22Rv1 (cell line): ENCODE data around the gene PTCH1.

Experiments
- ZFX ChIP-seq: fragments of 450-650 bp; IDR thresholded peaks from 2 replicates; pipeline ENCODE4 v1.6.1; 2017; ENCODE audit warnings: antibody characterized with exemption, borderline replicate concordance
- TF ChIP-seq, protein P1 (sequence below): fragments of 450-650 bp; IDR thresholded peaks from 2 replicates; pipeline ENCODE4 v1.5.1; 2017; ENCODE audit warnings: mild to moderate bottlenecking

GRCh38 chr9:95459851-95460517 is 56.8 kb downstream of the PTCH1 start:
- TF ChIP-seq, protein P1, sequence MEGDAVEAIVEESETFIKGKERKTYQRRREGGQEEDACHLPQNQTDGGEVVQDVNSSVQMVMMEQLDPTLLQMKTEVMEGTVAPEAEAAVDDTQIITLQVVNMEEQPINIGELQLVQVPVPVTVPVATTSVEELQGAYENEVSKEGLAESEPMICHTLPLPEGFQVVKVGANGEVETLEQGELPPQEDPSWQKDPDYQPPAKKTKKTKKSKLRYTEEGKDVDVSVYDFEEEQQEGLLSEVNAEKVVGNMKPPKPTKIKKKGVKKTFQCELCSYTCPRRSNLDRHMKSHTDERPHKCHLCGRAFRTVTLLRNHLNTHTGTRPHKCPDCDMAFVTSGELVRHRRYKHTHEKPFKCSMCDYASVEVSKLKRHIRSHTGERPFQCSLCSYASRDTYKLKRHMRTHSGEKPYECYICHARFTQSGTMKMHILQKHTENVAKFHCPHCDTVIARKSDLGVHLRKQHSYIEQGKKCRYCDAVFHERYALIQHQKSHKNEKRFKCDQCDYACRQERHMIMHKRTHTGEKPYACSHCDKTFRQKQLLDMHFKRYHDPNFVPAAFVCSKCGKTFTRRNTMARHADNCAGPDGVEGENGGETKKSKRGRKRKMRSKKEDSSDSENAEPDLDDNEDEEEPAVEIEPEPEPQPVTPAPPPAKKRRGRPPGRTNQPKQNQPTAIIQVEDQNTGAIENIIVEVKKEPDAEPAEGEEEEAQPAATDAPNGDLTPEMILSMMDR, result no peak
- TF ChIP-seq ZFX, result no peak
